Fibroblast of lung (primary cell): ENCODE results near the gene HNRNPLL.

Source experiments
- CTCF ChIP-seq, 2 donors: IDR thresholded peaks in 1 of 2; conservative IDR thresholded peaks in 1 of 2; 1 replicate in 1 of 2; 2 replicates in 1 of 2; pipeline ENCODE4 v1.5.1; 2011 to 2012; ENCODE audit warnings: low read length in 2 of 2, control low read depth in 1 of 2, inconsistent platforms in 1 of 2, low read depth in 1 of 2, mild to moderate bottlenecking in 1 of 2
- EZH2 ChIP-seq: IDR thresholded peaks from 2 replicates; pipeline ENCODE4 v1.5.1; 2012; ENCODE audit warnings: low read length, control low read depth, mild to moderate bottlenecking; ENCODE audit errors: missing control alignments

GRCh38 chr2:38540580-38541286, 62.0 kb downstream of the HNRNPLL start:
- TF ChIP-seq CTCF (conservative IDR thresholded peaks at IDR 0.05 in 1 of 2, IDR thresholded peaks at IDR 0.05 in 1 of 2; ENCODE audit: low read depth in 1 of 2, low read length in 2 of 2), result no peak
- TF ChIP-seq EZH2, result no peak
